ENCODE measurements around the gene ATXN1.

Gene ATXN1

DNA sequence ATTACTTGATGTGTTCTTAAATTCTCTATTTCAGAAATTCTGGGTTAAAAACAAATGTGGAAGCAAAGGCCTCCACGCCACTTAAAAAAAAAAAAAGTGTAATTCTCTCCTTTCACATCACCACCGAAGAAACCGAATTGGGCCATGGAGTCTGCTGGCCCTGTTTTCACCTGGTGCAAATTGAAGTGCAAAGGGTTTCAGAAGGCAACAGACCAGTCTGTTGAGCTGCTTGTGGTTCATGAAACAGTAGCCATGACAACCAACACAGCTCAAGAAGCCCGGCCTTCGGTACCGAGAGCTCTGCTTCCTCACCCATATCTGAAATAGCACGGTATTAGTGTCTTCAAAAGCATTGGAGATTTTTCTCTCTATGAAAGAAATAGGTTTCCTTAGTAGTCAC is 459.7 kb downstream of the ATXN1 start:
- H3K4me3 ChIP-seq (ENCODE audit: low read depth, low read length): no peak overlapping the region
- TF ChIP-seq, protein P1, sequence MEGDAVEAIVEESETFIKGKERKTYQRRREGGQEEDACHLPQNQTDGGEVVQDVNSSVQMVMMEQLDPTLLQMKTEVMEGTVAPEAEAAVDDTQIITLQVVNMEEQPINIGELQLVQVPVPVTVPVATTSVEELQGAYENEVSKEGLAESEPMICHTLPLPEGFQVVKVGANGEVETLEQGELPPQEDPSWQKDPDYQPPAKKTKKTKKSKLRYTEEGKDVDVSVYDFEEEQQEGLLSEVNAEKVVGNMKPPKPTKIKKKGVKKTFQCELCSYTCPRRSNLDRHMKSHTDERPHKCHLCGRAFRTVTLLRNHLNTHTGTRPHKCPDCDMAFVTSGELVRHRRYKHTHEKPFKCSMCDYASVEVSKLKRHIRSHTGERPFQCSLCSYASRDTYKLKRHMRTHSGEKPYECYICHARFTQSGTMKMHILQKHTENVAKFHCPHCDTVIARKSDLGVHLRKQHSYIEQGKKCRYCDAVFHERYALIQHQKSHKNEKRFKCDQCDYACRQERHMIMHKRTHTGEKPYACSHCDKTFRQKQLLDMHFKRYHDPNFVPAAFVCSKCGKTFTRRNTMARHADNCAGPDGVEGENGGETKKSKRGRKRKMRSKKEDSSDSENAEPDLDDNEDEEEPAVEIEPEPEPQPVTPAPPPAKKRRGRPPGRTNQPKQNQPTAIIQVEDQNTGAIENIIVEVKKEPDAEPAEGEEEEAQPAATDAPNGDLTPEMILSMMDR (IDR thresholded peaks at IDR 0.05; ENCODE audit: borderline replicate concordance, insufficient read depth, low read depth, low read length): no peak

DNA sequence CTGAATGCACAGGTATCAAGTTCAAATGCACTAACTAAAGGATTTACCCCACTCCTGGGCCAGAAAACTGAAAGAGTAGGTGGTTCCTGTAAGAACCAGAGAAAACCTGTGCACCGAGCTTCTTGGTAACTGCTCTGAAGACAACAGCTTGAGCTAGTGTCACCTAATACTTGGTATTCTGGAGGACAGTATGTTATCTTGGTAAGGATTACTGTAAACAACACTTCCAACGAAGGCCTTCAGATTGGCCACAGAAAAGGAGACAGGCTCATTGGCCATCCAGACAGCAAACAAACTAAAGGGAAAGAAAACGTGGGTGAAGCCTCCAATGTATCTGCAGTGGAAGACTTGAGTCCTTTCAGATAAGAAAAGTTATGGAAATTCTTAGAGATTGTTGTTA is 461.4 kb downstream of the ATXN1 start:
- TF ChIP-seq, protein P1 (IDR thresholded peaks at IDR 0.05; ENCODE audit: borderline replicate concordance, insufficient read depth, low read depth, low read length): no peak
- H3K4me3 ChIP-seq (ENCODE audit: low read depth, low read length): no peak overlapping the region

- TF ChIP-seq, protein P1 (IDR thresholded peaks at IDR 0.05; ENCODE audit: borderline replicate concordance, insufficient read depth, low read depth, low read length): no peak
- no peak overlapping the region for H3K4me3 ChIP-seq (ENCODE audit: low read depth, low read length)
Measured at GRCh38 chr6:16296061-16296670, 465.1 kb downstream of the ATXN1 start.

GRCh38 chr6:16295471-16295870 is 465.8 kb downstream of the ATXN1 start:
- H3K4me3 ChIP-seq (ENCODE audit: low read depth, low read length): no peak overlapping the region
- TF ChIP-seq, protein P1 (IDR thresholded peaks at IDR 0.05; ENCODE audit: borderline replicate concordance, insufficient read depth, low read depth, low read length): no peak

DNA sequence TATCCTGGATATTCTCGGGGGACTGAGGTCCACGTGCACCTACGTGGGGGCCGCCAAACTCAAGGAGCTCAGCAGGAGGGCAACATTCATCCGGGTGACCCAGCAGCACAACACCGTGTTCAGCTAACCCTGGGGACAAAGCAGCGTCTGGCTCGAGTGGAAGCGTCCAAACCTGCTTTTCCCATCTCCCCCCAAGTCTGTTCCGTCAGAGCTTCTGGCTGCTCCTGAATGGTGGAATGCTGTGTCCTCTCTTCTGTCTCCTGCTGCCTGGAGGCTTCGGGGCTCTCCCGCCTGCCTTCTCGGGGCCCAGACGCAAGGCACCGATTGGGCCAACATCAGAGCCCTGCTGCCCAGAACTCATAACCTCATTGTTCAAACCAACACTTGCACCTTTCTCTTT is 466.2 kb downstream of the ATXN1 start:
- H3K4me3 ChIP-seq (ENCODE audit: low read depth, low read length): no peak overlapping the region
- TF ChIP-seq, protein P1 (IDR thresholded peaks at IDR 0.05; ENCODE audit: borderline replicate concordance, insufficient read depth, low read depth, low read length): no peak

GRCh38 chr6:16294371-16294770 is 466.9 kb downstream of the ATXN1 start:
- no peak overlapping the region for H3K4me3 ChIP-seq (ENCODE audit: low read depth, low read length)

GRCh38 chr6:16292942-16293341 is 468.3 kb downstream of the ATXN1 start:
- TF ChIP-seq, protein P1 (IDR thresholded peaks at IDR 0.05; ENCODE audit: borderline replicate concordance, insufficient read depth, low read depth, low read length): no peak
- H3K4me3 ChIP-seq (ENCODE audit: low read depth, low read length): no peak overlapping the region

More at GRCh38 chr6:16294371-16294770, 466.9 kb downstream of the ATXN1 start:
- TF ChIP-seq, protein P1 (IDR thresholded peaks at IDR 0.05; ENCODE audit: borderline replicate concordance, insufficient read depth, low read depth, low read length): no peak

All from GM12875 (cell line).